ENCODE measurements around the gene ATL1.
"Not testable (repeated sequence)": the region's sequence is repeated elsewhere in the genome, so short reads cannot be mapped to it uniquely, and the experiment has no call there.

Gene ATL1

GRCh38 chr14:50534997-50535396 lies 24.9 kb upstream of the ATL1 start:
- no peak for DNase-seq

- not testable (repeated sequence) for DNase-seq
These were observed 21.9 kb upstream of the ATL1 start for GRCh38 chr14:50538034-50538433.

GRCh38 chr14:50539051-50539450 lies 20.9 kb upstream of the ATL1 start:
- DNase-seq, result no peak

GRCh38 chr14:50541159-50541567 lies 18.8 kb upstream of the ATL1 start:
- no peak for DNase-seq

- DNase-seq, result no peak
These were observed 17.0 kb upstream of the ATL1 start for GRCh38 chr14:50542941-50543418.

- no peak for DNase-seq
These were observed 15.0 kb upstream of the ATL1 start for GRCh38 chr14:50544911-50545310.

- no peak for DNase-seq
These were observed 14.3 kb upstream of the ATL1 start for GRCh38 chr14:50545618-50546017.

- DNase-seq, result no peak
These were observed 9.7 kb upstream of the ATL1 start for GRCh38 chr14:50550294-50550693.

GRCh38 chr14:50551877-50552276 lies 8.1 kb upstream of the ATL1 start:
- no peak for DNase-seq

- not testable (repeated sequence) for DNase-seq
These were observed 7.1 kb upstream of the ATL1 start for GRCh38 chr14:50552796-50553195.

GRCh38 chr14:50560931-50561285 lies 963 bp downstream of the ATL1 start:
- peak; percentile 11 for DNase-seq

GRCh38 chr14:50562841-50563240 lies 2.9 kb downstream of the ATL1 start:
- no peak for DNase-seq

- DNase-seq, result no peak
These were observed 9.8 kb downstream of the ATL1 start for GRCh38 chr14:50569714-50570274.

- no peak for DNase-seq
These were observed 13.9 kb downstream of the ATL1 start for GRCh38 chr14:50573862-50574261.

GRCh38 chr14:50575769-50576168 lies 15.8 kb downstream of the ATL1 start:
- DNase-seq, result no peak

- no peak for DNase-seq
These were observed 18.0 kb downstream of the ATL1 start for GRCh38 chr14:50577982-50578381.

GRCh38 chr14:50578433-50578832 lies 18.5 kb downstream of the ATL1 start:
- DNase-seq, result no peak

- no peak for DNase-seq
These were observed 30.5 kb downstream of the ATL1 start for GRCh38 chr14:50590464-50590863.

GRCh38 chr14:50594577-50595316 lies 34.8 kb downstream of the ATL1 start:
- no peak for DNase-seq

GRCh38 chr14:50598765-50599164 lies 38.8 kb downstream of the ATL1 start:
- DNase-seq, result no peak

- no peak for DNase-seq
These were observed 39.9 kb downstream of the ATL1 start for GRCh38 chr14:50599700-50600444.

- no peak for DNase-seq
These were observed 40.9 kb downstream of the ATL1 start for GRCh38 chr14:50600849-50601248.

GRCh38 chr14:50601394-50601793 lies 41.4 kb downstream of the ATL1 start:
- DNase-seq, result no peak

- no peak for DNase-seq
These were observed 42.1 kb downstream of the ATL1 start for GRCh38 chr14:50602035-50602434.

All from activated gamma-delta T cell (primary cell).